Esophagus muscularis mucosa (tissue), 4 donors: ENCODE results near the gene NID2. TPM values are rescaled to one million over a fixed set of nuclear protein-coding genes. Genes with fewer than 3 reads are reported as not detected.
A peak's percentile ranks its signal among the peaks of the same experiment; 100 is the strongest.

Experiments
- DNase-seq: peaks from one replicate; pipeline ENCODE4 v3.0.0-alpha.2; 2017; ENCODE audit errors: extremely low spot score
- H3K27ac ChIP-seq, 4 donors: fragments of 200-600 bp; sonication (generic); replicated peaks in 1 of 4; 1 replicate in 3 of 4; 2 replicates in 1 of 4; pipeline ENCODE4 v1.5.1; 2016 to 2019; ENCODE audit warnings: mild to moderate bottlenecking in 1 of 4
- H3K27me3 ChIP-seq, 4 donors: fragments of 200-600 bp; sonication (generic); one replicate each; pipeline versions ENCODE4 v1.5.1 to v1.6.0; 2016 to 2019
- H3K36me3 ChIP-seq, 4 donors: fragments of 200-600 bp; sonication (generic); one replicate each; pipeline ENCODE4 v1.5.1; 2016 to 2019
- H3K4me1 ChIP-seq, 4 donors: fragments of 200-600 bp; sonication (generic); one replicate each; pipeline ENCODE4 v1.5.1; 2016 to 2019
- H3K4me3 ChIP-seq, 4 donors: fragments of 200-600 bp; sonication (generic); 1 replicate in 2 of 4; 2 replicates in 2 of 4; pipeline ENCODE4 v1.5.1; 2016 to 2019; ENCODE audit warnings: mild to moderate bottlenecking in 4 of 4, moderate library complexity in 1 of 4
- H3K9me3 ChIP-seq, 4 donors: fragments of 200-600 bp; sonication (generic); 1 replicate in 3 of 4; 2 replicates in 1 of 4; pipeline ENCODE4 v1.5.1; 2016 to 2019
- EP300 ChIP-seq: sonication (generic); formaldehyde crosslinking; IDR thresholded peaks from one replicate; pipeline ENCODE4 v1.6.1; 2017; ENCODE audit warnings: antibody characterized with exemption
- POLR2A ChIP-seq: fragments of 450-650 bp; IDR thresholded peaks from one replicate; pipeline ENCODE4 v1.6.1; 2017; ENCODE audit warnings: antibody characterized with exemption, moderate library complexity, mild to moderate bottlenecking, low read depth
- POLR2AphosphoS5 ChIP-seq, 2 donors: sonication (generic); formaldehyde crosslinking; IDR thresholded peaks; one replicate each; pipeline ENCODE4 v1.6.1; 2017; ENCODE audit warnings: antibody characterized with exemption in 2 of 2
- WGBS: methylation state at CpG from one replicate; pipeline ENCODE4 v1.1.5; 2018; 5-methylcytosine and 5-hydroxymethylcytosine counted together
- intact Hi-C: fragments of 100-400 bp; cut with DNase I; formaldehyde crosslinking; loops from one replicate; pipeline ENCODE4 v1.15.1; 2023
- total RNA-seq, 4 donors: library from RNA; depleted of rRNA; stranded (reverse); fragments of >200 nt; gene quantifications; one replicate each; pipeline versions ENCODE4 v1.1.0 to v1.2.1, GENCODE V29; 2016
- TF ChIP-seq, protein P1 (sequence below), 3 experiments: fragments of 200-600 bp in 2 of 3; fragments of 450-650 bp in 1 of 3; sonication (generic) in 2 of 3; IDR thresholded peaks; one replicate each; pipeline ENCODE4 v1.5.1; 2017 to 2019; ENCODE audit warnings: antibody characterized with exemption in 3 of 3, mild to moderate bottlenecking in 2 of 3, moderate library complexity in 1 of 3

Gene NID2
- total RNA-seq, 4 donors from 2014 or later: 40.4 to 77.2 (median 57.5) TPM

DNA sequence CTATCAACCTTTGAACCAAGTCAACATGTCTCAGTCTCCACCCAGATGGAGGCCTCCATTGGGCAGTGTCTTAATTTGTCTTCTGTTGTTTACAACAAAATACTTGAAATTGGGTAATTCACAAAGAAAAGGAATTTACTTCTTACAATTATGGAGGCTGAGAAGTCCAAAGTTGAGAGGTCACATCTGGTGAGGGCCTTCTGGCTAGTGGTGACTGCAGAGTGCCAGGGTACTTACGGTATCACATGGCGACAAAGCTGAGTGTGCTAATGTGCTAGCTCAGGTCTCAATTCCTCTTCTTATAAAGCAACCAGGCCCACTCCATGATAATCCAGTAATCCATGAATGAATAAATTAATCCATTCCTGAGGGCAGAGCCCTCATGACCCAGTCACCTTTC lies 4.7 kb downstream of the NID2 start:
- peak overlapping the region in 1 of 4 donors; percentile 71 for H3K27ac ChIP-seq
- intact Hi-C loops: no loop called here
- no peak for TF ChIP-seq POLR2A
- TF ChIP-seq, protein P1, sequence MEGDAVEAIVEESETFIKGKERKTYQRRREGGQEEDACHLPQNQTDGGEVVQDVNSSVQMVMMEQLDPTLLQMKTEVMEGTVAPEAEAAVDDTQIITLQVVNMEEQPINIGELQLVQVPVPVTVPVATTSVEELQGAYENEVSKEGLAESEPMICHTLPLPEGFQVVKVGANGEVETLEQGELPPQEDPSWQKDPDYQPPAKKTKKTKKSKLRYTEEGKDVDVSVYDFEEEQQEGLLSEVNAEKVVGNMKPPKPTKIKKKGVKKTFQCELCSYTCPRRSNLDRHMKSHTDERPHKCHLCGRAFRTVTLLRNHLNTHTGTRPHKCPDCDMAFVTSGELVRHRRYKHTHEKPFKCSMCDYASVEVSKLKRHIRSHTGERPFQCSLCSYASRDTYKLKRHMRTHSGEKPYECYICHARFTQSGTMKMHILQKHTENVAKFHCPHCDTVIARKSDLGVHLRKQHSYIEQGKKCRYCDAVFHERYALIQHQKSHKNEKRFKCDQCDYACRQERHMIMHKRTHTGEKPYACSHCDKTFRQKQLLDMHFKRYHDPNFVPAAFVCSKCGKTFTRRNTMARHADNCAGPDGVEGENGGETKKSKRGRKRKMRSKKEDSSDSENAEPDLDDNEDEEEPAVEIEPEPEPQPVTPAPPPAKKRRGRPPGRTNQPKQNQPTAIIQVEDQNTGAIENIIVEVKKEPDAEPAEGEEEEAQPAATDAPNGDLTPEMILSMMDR (IDR thresholded peaks at IDR 0.05): no peak
- no peak for TF ChIP-seq EP300
- TF ChIP-seq POLR2AphosphoS5 (IDR thresholded peaks at IDR 0.05): no peak

DNA sequence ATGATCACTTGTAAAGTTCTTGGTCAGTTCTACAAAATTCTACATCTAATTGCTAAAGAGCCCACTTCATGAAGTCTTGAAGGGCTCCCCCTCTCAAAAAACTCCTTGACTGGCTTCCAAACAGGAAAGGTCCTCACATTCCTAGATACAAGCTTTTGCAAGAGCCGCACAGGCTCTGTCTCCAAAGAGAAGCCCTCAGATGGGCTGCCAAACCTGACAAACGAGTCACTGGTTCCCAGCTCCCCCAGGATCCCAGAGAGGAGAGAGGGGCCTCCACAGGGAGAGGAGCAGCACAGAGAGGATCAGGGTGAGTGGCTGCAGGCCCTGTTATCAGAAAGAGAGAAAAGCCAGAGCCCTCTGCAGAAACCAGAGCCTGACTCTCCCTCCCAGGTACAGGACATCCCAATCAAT lies 5.8 kb downstream of the NID2 start:
- no peak overlapping the region for H3K4me3 ChIP-seq
- peak; percentile 75 for DNase-seq
- H3K27ac ChIP-seq: peak overlapping the region in 3 of 4 donors; percentile 24 to 72 (median 71)
- H3K4me1 ChIP-seq: peaks cover 60 to 85% (median 83%) of the 10 kb centered on the region in 4 donors
- no peaks in the 10 kb centered on the region for H3K27me3 ChIP-seq
- H3K36me3 ChIP-seq: peaks cover 0 to 12% (median 2%) of the 10 kb centered on the region in 4 donors
- intact Hi-C loops: no loop called here
- 39% methylated on average over 2 of the region's 2 CpGs for WGBS
- no peaks in the 10 kb centered on the region for H3K9me3 ChIP-seq
- TF ChIP-seq POLR2A: no peak
- TF ChIP-seq, protein P1 (IDR thresholded peaks at IDR 0.05): no peak
- TF ChIP-seq EP300: no peak
- no peak for TF ChIP-seq POLR2AphosphoS5 (IDR thresholded peaks at IDR 0.05)

More for the DNA sequence above, 4.7 kb downstream of the NID2 start:
- H3K36me3 ChIP-seq: peaks cover 0 to 5% (median 0%) of the 10 kb centered on the region in 4 donors
- peaks cover 50 to 80% (median 74%) of the 10 kb centered on the region in 4 donors for H3K4me1 ChIP-seq
- H3K27me3 ChIP-seq: no peaks in the 10 kb centered on the region
- DNase-seq: peak; percentile 82
- H3K9me3 ChIP-seq: no peaks in the 10 kb centered on the region
- WGBS: 96% methylated on average over 2 of the region's 2 CpGs
- H3K4me3 ChIP-seq: no peak overlapping the region

DNA sequence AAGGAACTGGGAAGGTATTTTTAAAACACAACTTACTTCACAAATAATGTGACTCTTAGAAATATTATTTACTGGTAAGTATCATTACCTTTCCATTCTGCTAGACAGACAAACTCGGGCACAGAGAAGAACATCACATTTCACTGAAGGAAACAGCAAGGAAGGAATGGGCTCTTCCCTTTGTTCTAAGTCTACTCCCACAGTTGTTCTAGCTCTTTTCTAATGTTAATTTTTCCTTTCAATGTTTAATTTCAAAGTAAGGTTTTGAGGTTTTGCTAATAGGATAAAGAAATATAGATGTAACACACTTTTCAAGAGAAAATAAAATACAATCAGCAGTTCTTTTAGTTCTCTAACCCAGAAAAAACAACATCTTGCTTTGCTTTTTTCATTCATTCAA lies 7.0 kb downstream of the NID2 start:
- TF ChIP-seq POLR2A (no peak), POLR2AphosphoS5 (IDR thresholded peaks at IDR 0.05) (no peak), EP300 (no peak)
- TF ChIP-seq, protein P1 (IDR thresholded peaks at IDR 0.05): no peak
- no peak for DNase-seq
- Histone ChIP-seq H3K27me3 (no peaks in the 10 kb centered on the region), H3K9me3 (no peaks in the 10 kb centered on the region), H3K4me1 (peaks cover 56 to 76% (median 74%) of the 10 kb centered on the region in 4 donors), H3K4me3 (peak overlapping the region in 1 of 4 donors; percentile 5), H3K27ac (peak overlapping the region; percentile 69 to 72 (median 70)), H3K36me3 (peaks cover 0 to 12% (median 2%) of the 10 kb centered on the region in 4 donors)
- 37% methylated on average over 1 of the region's 1 CpG for WGBS
- intact Hi-C loops: no loop called here

DNA sequence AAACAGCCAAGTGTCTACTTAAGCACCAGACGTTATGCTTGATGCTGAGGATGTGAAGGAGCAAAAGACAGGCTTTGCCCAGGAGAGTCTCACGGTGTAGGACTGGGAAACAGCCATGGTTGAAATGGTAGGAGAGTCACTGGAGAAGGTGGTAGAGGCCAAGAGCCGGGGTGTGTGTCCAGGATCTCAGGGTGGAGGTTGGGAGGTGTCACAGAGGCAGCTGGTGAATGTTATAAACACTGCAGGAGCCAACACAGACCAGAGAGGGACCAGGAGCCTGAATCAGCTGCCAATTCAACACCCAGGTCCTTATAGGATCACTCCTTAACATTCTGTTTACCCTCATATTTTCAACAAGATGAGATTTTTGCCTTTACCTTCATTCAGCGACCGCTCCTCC lies 7.5 kb downstream of the NID2 start:
- no peaks in the 10 kb centered on the region for H3K27me3 ChIP-seq
- intact Hi-C loops: no loop called here
- H3K4me1 ChIP-seq: peaks cover 54 to 71% (median 69%) of the 10 kb centered on the region in 4 donors
- H3K4me3 ChIP-seq: peak overlapping the region in 1 of 4 donors; percentile 5
- TF ChIP-seq POLR2AphosphoS5 (IDR thresholded peaks at IDR 0.05) (peak; percentile 53 to 62), POLR2A (no peak), EP300 (no peak)
- TF ChIP-seq, protein P1 (IDR thresholded peaks at IDR 0.05): no peak
- H3K27ac ChIP-seq: peak overlapping the region; percentile 69 to 72 (median 70)
- peak; percentile 92 for DNase-seq
- peaks cover 0 to 12% (median 2%) of the 10 kb centered on the region in 4 donors for H3K36me3 ChIP-seq
- WGBS: 40% methylated on average over 5 of the region's 5 CpGs
- H3K9me3 ChIP-seq: no peaks in the 10 kb centered on the region

DNA sequence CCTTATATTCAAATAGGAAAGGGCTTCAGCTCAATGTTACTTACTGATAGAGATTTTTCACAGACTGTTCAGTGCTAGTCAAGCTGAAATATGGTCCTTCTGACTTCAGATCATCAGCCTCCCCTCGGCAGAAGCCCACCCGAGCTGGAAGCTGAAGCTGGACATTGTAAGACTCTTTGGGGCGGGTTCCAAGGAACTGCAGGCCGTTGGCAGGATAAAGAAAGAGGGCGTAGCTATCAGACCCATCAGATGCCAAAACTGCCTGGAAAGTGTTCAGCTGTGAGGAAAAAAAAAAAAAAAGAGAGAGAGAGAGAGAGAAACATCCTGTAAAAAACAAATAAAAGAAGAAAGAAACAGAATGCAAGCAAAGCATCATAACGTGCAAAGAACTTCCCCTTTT lies 8.8 kb downstream of the NID2 start:
- intact Hi-C loops: no loop called here
- TF ChIP-seq POLR2AphosphoS5 (IDR thresholded peaks at IDR 0.05) (no peak), EP300 (no peak), POLR2A (no peak)
- TF ChIP-seq, protein P1 (IDR thresholded peaks at IDR 0.05): no peak
- Histone ChIP-seq H3K27me3 (no peaks in the 10 kb centered on the region), H3K9me3 (no peaks in the 10 kb centered on the region), H3K36me3 (peaks cover 0 to 16% (median 2%) of the 10 kb centered on the region in 4 donors), H3K27ac (peak overlapping the region; percentile 64 to 72 (median 69)), H3K4me3 (no peak overlapping the region), H3K4me1 (peaks cover 59 to 76% (median 69%) of the 10 kb centered on the region in 4 donors)
- DNase-seq: peak; percentile 83
- 10% methylated on average over 6 of the region's 6 CpGs for WGBS
